GOT3 (cell line): Measurements from ENCODE around the gene XYLT1.

Experiments used
- DNase-seq: peaks from one replicate; lab custom pipeline; 2025; ENCODE audit warnings: mixed read lengths; lab: John Stamatoyannopoulos, UW

Gene XYLT1

GRCh38 chr16:17145029-17145428, 325.7 kb downstream of the XYLT1 start:
- DNase-seq = no peak

- no peak for DNase-seq
These were observed 326.3 kb downstream of the XYLT1 start for GRCh38 chr16:17144431-17144830.

GRCh38 chr16:17143546-17144419, 327.0 kb downstream of the XYLT1 start:
- no peak for DNase-seq

GRCh38 chr16:17138801-17139200, 332.0 kb downstream of the XYLT1 start:
- DNase-seq = no peak

- DNase-seq = no peak
These were observed 335.3 kb downstream of the XYLT1 start for GRCh38 chr16:17135439-17135838.

- DNase-seq = no peak
These were observed 336.2 kb downstream of the XYLT1 start for GRCh38 chr16:17134586-17134985.

- DNase-seq = no peak
These were observed 336.9 kb downstream of the XYLT1 start for GRCh38 chr16:17133851-17134250.

GRCh38 chr16:17131351-17131750, 339.4 kb downstream of the XYLT1 start:
- DNase-seq = no peak

GRCh38 chr16:17130733-17131132, 340.0 kb downstream of the XYLT1 start:
- no peak for DNase-seq

GRCh38 chr16:17129971-17130370, 340.8 kb downstream of the XYLT1 start:
- no peak for DNase-seq

- DNase-seq = no peak
These were observed 342.0 kb downstream of the XYLT1 start for GRCh38 chr16:17128791-17129190.

GRCh38 chr16:17126156-17126555, 344.6 kb downstream of the XYLT1 start:
- DNase-seq = no peak

GRCh38 chr16:17125671-17126070, 345.1 kb downstream of the XYLT1 start:
- no peak for DNase-seq

GRCh38 chr16:17117906-17118577, 352.7 kb downstream of the XYLT1 start:
- DNase-seq = no peak

GRCh38 chr16:17116595-17117322, 354.0 kb downstream of the XYLT1 start:
- no peak for DNase-seq

- no peak for DNase-seq
These were observed 361.3 kb downstream of the XYLT1 start for GRCh38 chr16:17109413-17109812.

GRCh38 chr16:17108596-17108995, 362.2 kb downstream of the XYLT1 start:
- no peak for DNase-seq

- DNase-seq = no peak
These were observed 363.3 kb downstream of the XYLT1 start for GRCh38 chr16:17107450-17107849.

- DNase-seq = no peak
These were observed 364.4 kb downstream of the XYLT1 start for GRCh38 chr16:17106243-17106791.

- DNase-seq = no peak
These were observed 365.4 kb downstream of the XYLT1 start for GRCh38 chr16:17105239-17105797.

- no peak for DNase-seq
These were observed 366.1 kb downstream of the XYLT1 start for GRCh38 chr16:17104654-17105053.

GRCh38 chr16:17103216-17103615, 367.5 kb downstream of the XYLT1 start:
- DNase-seq = no peak
